Activated T-cell treated with anti-CD3 and anti-CD28 coated beads, Interleukin-2, amount 50 U/mL, for 24 hours (primary cell): ENCODE data around the gene CDA.
A peak's percentile ranks its signal among the peaks of the same experiment; 100 is the strongest.

Source experiments
- DNase-seq: peaks from one replicate; pipeline ENCODE4 v3.0.0-alpha.2; 2020
- H3K27ac Mint-ChIP-seq: 2 replicates; pipeline ENCODE4 v1.8.0; 2020; ENCODE audit warnings: mild to moderate bottlenecking, mixed read lengths
- H3K27me3 Mint-ChIP-seq: 2 replicates; pipeline ENCODE4 v1.8.0; 2020; ENCODE audit warnings: mixed read lengths
- H3K36me3 Mint-ChIP-seq: 2 replicates; pipeline ENCODE4 v1.8.0; 2020; ENCODE audit warnings: low read depth, mixed read lengths
- H3K4me1 Mint-ChIP-seq: 2 replicates; pipeline ENCODE4 v1.8.0; 2020; ENCODE audit warnings: low read depth, mixed read lengths
- H3K4me3 Mint-ChIP-seq: 2 replicates; pipeline ENCODE4 v1.8.0; 2020; ENCODE audit warnings: mild to moderate bottlenecking, moderate library complexity, mixed read lengths
- H3K9me3 Mint-ChIP-seq: 2 replicates; pipeline ENCODE4 v1.8.0; 2020; ENCODE audit warnings: mixed read lengths

CDA gene

GRCh38 chr1:20588634-20589225 lies at the start of gene CDA:
Gene CDA, plus strand, starts transcription at chr1:20589097. Its CDS starts 33 bp downstream, at chr1:20589130.
- Mint-ChIP-seq H3K4me1 (peaks cover 4% of the 10 kb centered on the region), H3K9me3 (no peaks in the 10 kb centered on the region), H3K27me3 (peaks cover 53% of the 10 kb centered on the region), H3K27ac (no peak within 1 kb of the TSS), H3K36me3 (no peaks in the 10 kb centered on the region), H3K4me3 (no peak within 1 kb of the TSS)
- no peak for DNase-seq

GRCh38 chr1:20540281-20540680 lies 48.6 kb upstream of the CDA start:
- no peaks in the 10 kb centered on the region for H3K4me1 Mint-ChIP-seq
- no peak overlapping the region for H3K27ac Mint-ChIP-seq
- H3K36me3 Mint-ChIP-seq, result no peaks in the 10 kb centered on the region
- no peak for DNase-seq
- H3K9me3 Mint-ChIP-seq, result no peaks in the 10 kb centered on the region
- peaks cover 59% of the 10 kb centered on the region for H3K27me3 Mint-ChIP-seq
- no peak overlapping the region for H3K4me3 Mint-ChIP-seq

- Mint-ChIP-seq H3K4me1 (no peaks in the 10 kb centered on the region), H3K27ac (no peak overlapping the region), H3K36me3 (no peaks in the 10 kb centered on the region), H3K9me3 (no peaks in the 10 kb centered on the region), H3K27me3 (peaks cover 60% of the 10 kb centered on the region), H3K4me3 (no peak overlapping the region)
- no peak for DNase-seq
Observed at GRCh38 chr1:20546637-20547036, 42.3 kb upstream of the CDA start.

GRCh38 chr1:20551161-20551560 lies 37.7 kb upstream of the CDA start:
- Mint-ChIP-seq H3K4me3 (no peak overlapping the region), H3K27me3 (peaks cover 43% of the 10 kb centered on the region), H3K27ac (no peak overlapping the region), H3K4me1 (peaks cover 3% of the 10 kb centered on the region), H3K9me3 (no peaks in the 10 kb centered on the region), H3K36me3 (no peaks in the 10 kb centered on the region)
- no peak for DNase-seq

- Mint-ChIP-seq H3K4me3 (peak within 1 kb of the TSS; percentile 8), H3K27ac (no peak within 1 kb of the TSS), H3K4me1 (peaks cover 3% of the 10 kb centered on the region), H3K27me3 (peaks cover 37% of the 10 kb centered on the region), H3K9me3 (no peaks in the 10 kb centered on the region), H3K36me3 (no peaks in the 10 kb centered on the region)
- DNase-seq, result no peak
Observed at GRCh38 chr1:20551945-20552727, 36.8 kb upstream of the CDA start, which contains the start of gene FAM43B. Gene FAM43B, plus strand, starts transcription at chr1:20552573. Its CDS starts 401 bp downstream, at chr1:20552974.

GRCh38 chr1:20552728-20553445 lies 36.0 kb upstream of the CDA start:
- H3K4me3 Mint-ChIP-seq, result peak overlapping the region; percentile 8

GRCh38 chr1:20555025-20555757 lies 33.7 kb upstream of the CDA start:
- H3K4me3 Mint-ChIP-seq, result no peak overlapping the region
- peaks cover 3% of the 10 kb centered on the region for H3K4me1 Mint-ChIP-seq
- no peaks in the 10 kb centered on the region for H3K36me3 Mint-ChIP-seq
- no peak overlapping the region for H3K27ac Mint-ChIP-seq
- H3K27me3 Mint-ChIP-seq, result peaks cover 26% of the 10 kb centered on the region
- DNase-seq, result no peak
- no peaks in the 10 kb centered on the region for H3K9me3 Mint-ChIP-seq

More at GRCh38 chr1:20552728-20553445, 36.0 kb upstream of the CDA start:
- H3K4me1 Mint-ChIP-seq, result peaks cover 3% of the 10 kb centered on the region
- no peaks in the 10 kb centered on the region for H3K36me3 Mint-ChIP-seq
- DNase-seq, result peak; percentile 35
- no peaks in the 10 kb centered on the region for H3K9me3 Mint-ChIP-seq
- H3K27me3 Mint-ChIP-seq, result peaks cover 33% of the 10 kb centered on the region
- no peak overlapping the region for H3K27ac Mint-ChIP-seq

- no peaks in the 10 kb centered on the region for H3K9me3 Mint-ChIP-seq
- no peak overlapping the region for H3K4me3 Mint-ChIP-seq
- H3K36me3 Mint-ChIP-seq, result no peaks in the 10 kb centered on the region
- no peak overlapping the region for H3K27ac Mint-ChIP-seq
- DNase-seq, result no peak
- peaks cover 3% of the 10 kb centered on the region for H3K4me1 Mint-ChIP-seq
- peaks cover 28% of the 10 kb centered on the region for H3K27me3 Mint-ChIP-seq
Observed at GRCh38 chr1:20555758-20556120, 33.2 kb upstream of the CDA start.

- peaks cover 29% of the 10 kb centered on the region for H3K27me3 Mint-ChIP-seq
- no peaks in the 10 kb centered on the region for H3K36me3 Mint-ChIP-seq
- peaks cover 3% of the 10 kb centered on the region for H3K4me1 Mint-ChIP-seq
- no peak overlapping the region for H3K27ac Mint-ChIP-seq
- no peak for DNase-seq
- H3K4me3 Mint-ChIP-seq, result no peak overlapping the region
- H3K9me3 Mint-ChIP-seq, result no peaks in the 10 kb centered on the region
Observed at GRCh38 chr1:20558191-20558590, 30.7 kb upstream of the CDA start.

- Mint-ChIP-seq H3K4me3 (no peak overlapping the region), H3K36me3 (no peaks in the 10 kb centered on the region), H3K4me1 (no peaks in the 10 kb centered on the region), H3K27me3 (peaks cover 39% of the 10 kb centered on the region), H3K9me3 (no peaks in the 10 kb centered on the region), H3K27ac (no peak overlapping the region)
- DNase-seq, result no peak
Observed at GRCh38 chr1:20560966-20561365, 27.9 kb upstream of the CDA start.

- Mint-ChIP-seq H3K27me3 (peaks cover 55% of the 10 kb centered on the region), H3K4me3 (no peak overlapping the region), H3K27ac (no peak overlapping the region), H3K4me1 (no peaks in the 10 kb centered on the region), H3K36me3 (no peaks in the 10 kb centered on the region), H3K9me3 (no peaks in the 10 kb centered on the region)
- DNase-seq, result no peak
Observed at GRCh38 chr1:20565234-20565633, 23.7 kb upstream of the CDA start.

- H3K9me3 Mint-ChIP-seq, result peaks cover 5% of the 10 kb centered on the region
- peaks cover 51% of the 10 kb centered on the region for H3K27me3 Mint-ChIP-seq
- no peak overlapping the region for H3K27ac Mint-ChIP-seq
- H3K4me1 Mint-ChIP-seq, result peaks cover 3% of the 10 kb centered on the region
- no peaks in the 10 kb centered on the region for H3K36me3 Mint-ChIP-seq
- H3K4me3 Mint-ChIP-seq, result no peak overlapping the region
- DNase-seq, result no peak
Observed at GRCh38 chr1:20569523-20570098, 19.3 kb upstream of the CDA start.

- Mint-ChIP-seq H3K4me3 (no peak overlapping the region), H3K4me1 (peaks cover 3% of the 10 kb centered on the region), H3K27ac (no peak overlapping the region), H3K36me3 (no peaks in the 10 kb centered on the region), H3K27me3 (peaks cover 55% of the 10 kb centered on the region), H3K9me3 (peaks cover 5% of the 10 kb centered on the region)
- DNase-seq, result no peak
Observed at GRCh38 chr1:20571427-20571826, 17.5 kb upstream of the CDA start.

- H3K4me3 Mint-ChIP-seq, result no peak overlapping the region
- H3K9me3 Mint-ChIP-seq, result peaks cover 5% of the 10 kb centered on the region
- H3K36me3 Mint-ChIP-seq, result no peaks in the 10 kb centered on the region
- no peak for DNase-seq
- peaks cover 3% of the 10 kb centered on the region for H3K4me1 Mint-ChIP-seq
- H3K27ac Mint-ChIP-seq, result no peak overlapping the region
- H3K27me3 Mint-ChIP-seq, result peaks cover 47% of the 10 kb centered on the region
Observed at GRCh38 chr1:20573987-20574386, 14.9 kb upstream of the CDA start.
